ENCODE measurements around the gene DMRTA2.

DNA sequence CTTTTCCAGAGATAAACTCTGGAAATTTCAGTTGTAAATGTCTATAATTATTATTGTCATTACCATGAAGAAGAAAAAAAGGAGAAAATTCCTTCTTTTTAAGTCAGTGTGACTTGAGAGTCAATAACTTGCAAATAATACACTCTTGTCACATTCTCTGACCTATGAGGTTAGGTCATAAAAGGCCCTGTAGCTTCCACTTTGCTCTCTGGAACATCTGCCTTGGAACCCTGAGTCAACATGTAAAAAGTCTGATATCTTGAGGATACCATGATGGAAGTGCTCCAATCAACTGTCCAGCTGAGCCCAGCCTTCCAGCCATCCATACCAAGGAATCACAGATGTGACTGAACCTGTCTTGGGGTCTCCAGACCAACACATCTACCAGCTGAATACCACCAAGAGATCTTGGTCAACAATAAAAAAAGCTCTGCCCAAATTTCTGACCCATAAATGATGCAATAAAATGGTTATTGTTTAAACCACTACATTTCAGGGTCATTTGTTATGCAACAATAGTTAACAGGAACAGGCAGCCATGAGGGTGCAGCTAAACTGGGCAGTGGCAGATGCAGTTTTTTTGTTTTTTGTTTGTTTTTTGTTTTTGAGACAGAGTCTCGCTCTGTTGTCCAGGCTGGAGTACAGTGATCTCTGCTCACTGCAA is 10.3 kb downstream of the DMRTA2 start:
- no peak for TF ChIP-seq ZNF239 (CRISPR knock-in tag; IDR thresholded peaks at IDR 0.05)
- TF ChIP-seq, protein P1, sequence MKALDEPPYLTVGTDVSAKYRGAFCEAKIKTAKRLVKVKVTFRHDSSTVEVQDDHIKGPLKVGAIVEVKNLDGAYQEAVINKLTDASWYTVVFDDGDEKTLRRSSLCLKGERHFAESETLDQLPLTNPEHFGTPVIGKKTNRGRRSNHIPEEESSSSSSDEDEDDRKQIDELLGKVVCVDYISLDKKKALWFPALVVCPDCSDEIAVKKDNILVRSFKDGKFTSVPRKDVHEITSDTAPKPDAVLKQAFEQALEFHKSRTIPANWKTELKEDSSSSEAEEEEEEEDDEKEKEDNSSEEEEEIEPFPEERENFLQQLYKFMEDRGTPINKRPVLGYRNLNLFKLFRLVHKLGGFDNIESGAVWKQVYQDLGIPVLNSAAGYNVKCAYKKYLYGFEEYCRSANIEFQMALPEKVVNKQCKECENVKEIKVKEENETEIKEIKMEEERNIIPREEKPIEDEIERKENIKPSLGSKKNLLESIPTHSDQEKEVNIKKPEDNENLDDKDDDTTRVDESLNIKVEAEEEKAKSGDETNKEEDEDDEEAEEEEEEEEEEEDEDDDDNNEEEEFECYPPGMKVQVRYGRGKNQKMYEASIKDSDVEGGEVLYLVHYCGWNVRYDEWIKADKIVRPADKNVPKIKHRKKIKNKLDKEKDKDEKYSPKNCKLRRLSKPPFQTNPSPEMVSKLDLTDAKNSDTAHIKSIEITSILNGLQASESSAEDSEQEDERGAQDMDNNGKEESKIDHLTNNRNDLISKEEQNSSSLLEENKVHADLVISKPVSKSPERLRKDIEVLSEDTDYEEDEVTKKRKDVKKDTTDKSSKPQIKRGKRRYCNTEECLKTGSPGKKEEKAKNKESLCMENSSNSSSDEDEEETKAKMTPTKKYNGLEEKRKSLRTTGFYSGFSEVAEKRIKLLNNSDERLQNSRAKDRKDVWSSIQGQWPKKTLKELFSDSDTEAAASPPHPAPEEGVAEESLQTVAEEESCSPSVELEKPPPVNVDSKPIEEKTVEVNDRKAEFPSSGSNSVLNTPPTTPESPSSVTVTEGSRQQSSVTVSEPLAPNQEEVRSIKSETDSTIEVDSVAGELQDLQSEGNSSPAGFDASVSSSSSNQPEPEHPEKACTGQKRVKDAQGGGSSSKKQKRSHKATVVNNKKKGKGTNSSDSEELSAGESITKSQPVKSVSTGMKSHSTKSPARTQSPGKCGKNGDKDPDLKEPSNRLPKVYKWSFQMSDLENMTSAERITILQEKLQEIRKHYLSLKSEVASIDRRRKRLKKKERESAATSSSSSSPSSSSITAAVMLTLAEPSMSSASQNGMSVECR (CRISPR knock-in tag; IDR thresholded peaks at IDR 0.05), result no peak
- TF ChIP-seq YY1 (IDR thresholded peaks at IDR 0.05; ENCODE audit: borderline replicate concordance in 1 of 3, control insufficient read depth in 1 of 3, extremely low read depth in 1 of 3, insufficient read depth in 3 of 3, insufficient read length in 1 of 3, insufficient replicate concordance in 2 of 3, low read depth in 1 of 3, low read length in 2 of 3), result no peak
- TF ChIP-seq, protein P2, sequence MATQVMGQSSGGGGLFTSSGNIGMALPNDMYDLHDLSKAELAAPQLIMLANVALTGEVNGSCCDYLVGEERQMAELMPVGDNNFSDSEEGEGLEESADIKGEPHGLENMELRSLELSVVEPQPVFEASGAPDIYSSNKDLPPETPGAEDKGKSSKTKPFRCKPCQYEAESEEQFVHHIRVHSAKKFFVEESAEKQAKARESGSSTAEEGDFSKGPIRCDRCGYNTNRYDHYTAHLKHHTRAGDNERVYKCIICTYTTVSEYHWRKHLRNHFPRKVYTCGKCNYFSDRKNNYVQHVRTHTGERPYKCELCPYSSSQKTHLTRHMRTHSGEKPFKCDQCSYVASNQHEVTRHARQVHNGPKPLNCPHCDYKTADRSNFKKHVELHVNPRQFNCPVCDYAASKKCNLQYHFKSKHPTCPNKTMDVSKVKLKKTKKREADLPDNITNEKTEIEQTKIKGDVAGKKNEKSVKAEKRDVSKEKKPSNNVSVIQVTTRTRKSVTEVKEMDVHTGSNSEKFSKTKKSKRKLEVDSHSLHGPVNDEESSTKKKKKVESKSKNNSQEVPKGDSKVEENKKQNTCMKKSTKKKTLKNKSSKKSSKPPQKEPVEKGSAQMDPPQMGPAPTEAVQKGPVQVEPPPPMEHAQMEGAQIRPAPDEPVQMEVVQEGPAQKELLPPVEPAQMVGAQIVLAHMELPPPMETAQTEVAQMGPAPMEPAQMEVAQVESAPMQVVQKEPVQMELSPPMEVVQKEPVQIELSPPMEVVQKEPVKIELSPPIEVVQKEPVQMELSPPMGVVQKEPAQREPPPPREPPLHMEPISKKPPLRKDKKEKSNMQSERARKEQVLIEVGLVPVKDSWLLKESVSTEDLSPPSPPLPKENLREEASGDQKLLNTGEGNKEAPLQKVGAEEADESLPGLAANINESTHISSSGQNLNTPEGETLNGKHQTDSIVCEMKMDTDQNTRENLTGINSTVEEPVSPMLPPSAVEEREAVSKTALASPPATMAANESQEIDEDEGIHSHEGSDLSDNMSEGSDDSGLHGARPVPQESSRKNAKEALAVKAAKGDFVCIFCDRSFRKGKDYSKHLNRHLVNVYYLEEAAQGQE (IDR thresholded peaks at IDR 0.05; ENCODE audit: borderline replicate concordance), result no peak
- TF ChIP-seq, protein P2 (CRISPR knock-in tag; IDR thresholded peaks at IDR 0.05; ENCODE audit: low read depth), result no peak
- no peak for TF ChIP-seq CTCF (IDR thresholded peaks at IDR 0.05 in 2 of 3, conservative IDR thresholded peaks at IDR 0.05 in 1 of 3; ENCODE audit: insufficient read depth in 2 of 3, low read depth in 1 of 3, low read length in 3 of 3)
- TF ChIP-seq EP300 (IDR thresholded peaks at IDR 0.05; ENCODE audit: low read length), result no peak
- TF ChIP-seq HNRNPK (IDR thresholded peaks at IDR 0.05; ENCODE audit: low read depth, low read length, poor library complexity, severe bottlenecking), result no peak
- TF ChIP-seq ZBED1 (IDR thresholded peaks at IDR 0.05), result no peak
